HepG2 (cell line): ENCODE results near the gene SDC4. TPM values are rescaled to one million over a fixed set of nuclear protein-coding genes. Genes with fewer than 3 reads are reported as not detected.
A peak's percentile ranks its signal among the peaks of the same experiment; 100 is the strongest.

ENCODE experiments used
- DBP ChIP-seq: sonication (generic); formaldehyde crosslinking; IDR thresholded peaks from 2 replicates; pipeline ENCODE4 v1.4.0; 2020; ENCODE audit warnings: missing genetic modification reagents; ENCODE audit errors: not compliant biosample characterization
- DMAP1 ChIP-seq: IDR thresholded peaks from 2 replicates; pipeline ENCODE4 v1.6.1; 2016
- GFI1 ChIP-seq: sonication (generic); formaldehyde crosslinking; IDR thresholded peaks from 2 replicates; pipeline ENCODE4 v1.5.0; 2020; ENCODE audit warnings: missing genetic modification reagents, mild to moderate bottlenecking, borderline replicate concordance
- GPBP1L1 ChIP-seq: sonication (generic); formaldehyde crosslinking; IDR thresholded peaks from 2 replicates; pipeline ENCODE4 v1.5.0; 2020; ENCODE audit warnings: mild to moderate bottlenecking, missing genetic modification reagents
- HNRNPL ChIP-seq: fragments of 200-400 bp; formaldehyde crosslinking; IDR thresholded peaks from 2 replicates; pipeline ENCODE4 v1.6.1; 2017; ENCODE audit warnings: mild to moderate bottlenecking, low read depth, low read length
- PATZ1 ChIP-seq: sonication (generic); formaldehyde crosslinking; IDR thresholded peaks from 2 replicates; pipeline ENCODE4 v1.4.0; 2020; ENCODE audit warnings: missing genetic modification reagents
- PAX8 ChIP-seq: sonication (generic); formaldehyde crosslinking; IDR thresholded peaks from 2 replicates; pipeline ENCODE4 v1.8.0; 2022; ENCODE audit warnings: mild to moderate bottlenecking, missing genetic modification reagents, borderline replicate concordance
- PPARG ChIP-seq: conservative IDR thresholded peaks from 2 replicates; pipeline ENCODE4 v1.6.1; 2016; ENCODE audit warnings: missing biosample characterization, missing genetic modification reagents
- RFXAP ChIP-seq: sonication (generic); formaldehyde crosslinking; IDR thresholded peaks from 2 replicates; pipeline ENCODE4 v1.4.0; 2020; ENCODE audit warnings: missing genetic modification reagents, borderline replicate concordance
- SRSF9 ChIP-seq: fragments of 200-400 bp; formaldehyde crosslinking; IDR thresholded peaks from 2 replicates; pipeline ENCODE4 v1.6.1; 2018; ENCODE audit warnings: borderline replicate concordance, mild to moderate bottlenecking, low read depth, low read length; ENCODE audit not compliant: insufficient read depth, poor library complexity, severe bottlenecking
- TGIF2 ChIP-seq: IDR thresholded peaks from 2 replicates; pipeline ENCODE4 v1.6.1; 2016; ENCODE audit warnings: control low read depth, missing compliant biosample characterization
- ZKSCAN5 ChIP-seq: sonication (generic); formaldehyde crosslinking; IDR thresholded peaks from 2 replicates; pipeline ENCODE4 v1.5.1; 2020; ENCODE audit warnings: mild to moderate bottlenecking, missing genetic modification reagents
- ZNF275 ChIP-seq: sonication (generic); formaldehyde crosslinking; IDR thresholded peaks from 2 replicates; pipeline ENCODE4 v1.8.0; 2022; ENCODE audit warnings: missing genetic modification reagents, mild to moderate bottlenecking, inconsistent platforms, borderline replicate concordance
- ZNF326 ChIP-seq: sonication (generic); formaldehyde crosslinking; IDR thresholded peaks from 2 replicates; pipeline ENCODE4 v1.4.0; 2020; ENCODE audit warnings: missing genetic modification reagents, borderline replicate concordance
- ZNF574 ChIP-seq: sonication (generic); formaldehyde crosslinking; IDR thresholded peaks from 2 replicates; pipeline ENCODE4 v1.4.0; 2020; ENCODE audit warnings: missing genetic modification reagents
- ZNF704 ChIP-seq: sonication (generic); formaldehyde crosslinking; IDR thresholded peaks from 2 replicates; pipeline ENCODE4 v1.8.1; 2023; ENCODE audit warnings: mild to moderate bottlenecking, inconsistent platforms, moderate library complexity, missing genetic modification reagents, borderline replicate concordance
- ZNF720 ChIP-seq: sonication (generic); formaldehyde crosslinking; IDR thresholded peaks from 2 replicates; pipeline ENCODE4 v1.4.0; 2020; ENCODE audit warnings: missing genetic modification reagents
- ZNF768 ChIP-seq: sonication (generic); formaldehyde crosslinking; IDR thresholded peaks from 2 replicates; pipeline ENCODE4 v1.4.0; 2020; ENCODE audit warnings: missing genetic modification reagents
- polyA plus RNA-seq, 8 experiments: library from polyadenylated mRNA; depleted of rRNA in 3 of 8; stranded (reverse) in 7 of 8; unstranded in 1 of 8; fragments of >200 nt; fragmentation: Illumina TruSeq in 4 of 8; extraction: Trizol in 4 of 8; gene quantifications; 2 replicates each; pipeline versions ENCODE4 v1.2.1 to v1.2.3, GENCODE V29; 2011 to 2016; ENCODE audit warnings: low read depth in 4 of 8, missing spikeins in 1 of 8, mixed read lengths in 1 of 8; ENCODE audit not compliant: insufficient read depth in 1 of 8
- total RNA-seq, 5 experiments: library from RNA; depleted of rRNA; stranded (reverse); fragments of >200 nt; fragmentation: Illumina TruSeq; extraction: Trizol; gene quantifications; 2 replicates each; pipeline ENCODE4 v1.2.3, GENCODE V29; 2016; ENCODE audit warnings: low read depth in 1 of 5

Gene SDC4
- total and polyA plus RNA-seq, 2 of the 13 experiments (the other 11 are each of a cell fraction or from before 2014, with no cell fraction given) = 49.0 to 65.1 TPM

- TF ChIP-seq ZNF275 (CRISPR knock-in tag) = 0 out of 2 replicates have a peak, but pooled peaks have one; percentile 41
- TF ChIP-seq DMAP1 (CRISPR knock-in tag) = 0 out of 2 replicates have a peak, but pooled peaks have one; percentile 20
- TF ChIP-seq ZNF326 (CRISPR knock-in tag) = no peak
- TF ChIP-seq GPBP1L1 = no peak
- TF ChIP-seq RFXAP (CRISPR knock-in tag) = no peak
- no peak for TF ChIP-seq ZNF704
- TF ChIP-seq PPARG (CRISPR knock-in tag) = no peak
- no peak for TF ChIP-seq ZNF720 (CRISPR knock-in tag)
- no peak for TF ChIP-seq PATZ1 (CRISPR knock-in tag)
- TF ChIP-seq PAX8 = 0 out of 2 replicates have a peak, but pooled peaks have one; percentile 43
- no peak for TF ChIP-seq GFI1
- no peak for TF ChIP-seq HNRNPL
- TF ChIP-seq ZKSCAN5 = no peak
- TF ChIP-seq TGIF2 = 0 out of 2 replicates have a peak, but pooled peaks have one; percentile 27
- peak; percentile 47; the same call in 1 of the 2 replicates for TF ChIP-seq ZNF768 (CRISPR knock-in tag)
- no peak for TF ChIP-seq SRSF9
- peak; percentile 47; the same call in 1 of the 2 replicates for TF ChIP-seq ZNF574 (CRISPR knock-in tag)
- TF ChIP-seq DBP (CRISPR knock-in tag) = no peak
Measured at GRCh38 chr20:45293041-45294002, 54.9 kb downstream of the SDC4 start (continued).
